Measurements from ENCODE around the gene CLTCL1. TPM values are rescaled to one million over a fixed set of nuclear protein-coding genes. Genes with fewer than 3 reads are reported as not detected.

CLTCL1 gene
- total RNA-seq, 1 donor from 2014 or later, result 13.5 TPM

GRCh38 chr22:19147195-19147780 is 144.2 kb downstream of the CLTCL1 start:
- H3K4me1 Mint-ChIP-seq (ENCODE audit: unreplicated experiment), result peaks cover 5% of the 10 kb centered on the region
- H3K36me3 Mint-ChIP-seq (ENCODE audit: low read depth, unreplicated experiment), result peaks cover 12% of the 10 kb centered on the region
- no peaks in the 10 kb centered on the region for H3K9me3 Mint-ChIP-seq (ENCODE audit: unreplicated experiment)
- peaks cover 28% of the 10 kb centered on the region for H3K27me3 Mint-ChIP-seq (ENCODE audit: unreplicated experiment)
- peak overlapping the region; percentile 52 for H3K4me3 Mint-ChIP-seq (ENCODE audit: unreplicated experiment)
- DNase-seq (ENCODE audit: low spot score), result no peak
- no peak for TF ChIP-seq CTCF (IDR thresholded peaks at IDR 0.05; ENCODE audit: unreplicated experiment)
- H3K27ac Mint-ChIP-seq (ENCODE audit: unreplicated experiment), result no peak overlapping the region

GRCh38 chr22:19146215-19146968 is 145.1 kb downstream of the CLTCL1 start:
- no peaks in the 10 kb centered on the region for H3K9me3 Mint-ChIP-seq (ENCODE audit: unreplicated experiment)
- H3K27ac Mint-ChIP-seq (ENCODE audit: unreplicated experiment), result no peak overlapping the region
- H3K36me3 Mint-ChIP-seq (ENCODE audit: low read depth, unreplicated experiment), result peaks cover 5% of the 10 kb centered on the region
- H3K4me3 Mint-ChIP-seq (ENCODE audit: unreplicated experiment), result peak overlapping the region; percentile 52
- TF ChIP-seq CTCF (IDR thresholded peaks at IDR 0.05; ENCODE audit: unreplicated experiment), result no peak
- DNase-seq (ENCODE audit: low spot score), result no peak
- peaks cover 5% of the 10 kb centered on the region for H3K4me1 Mint-ChIP-seq (ENCODE audit: unreplicated experiment)
- peaks cover 23% of the 10 kb centered on the region for H3K27me3 Mint-ChIP-seq (ENCODE audit: unreplicated experiment)

GRCh38 chr22:19143967-19144400 is 147.5 kb downstream of the CLTCL1 start:
- peaks cover 5% of the 10 kb centered on the region for H3K4me1 Mint-ChIP-seq (ENCODE audit: unreplicated experiment)
- DNase-seq (ENCODE audit: low spot score), result no peak
- peaks cover 7% of the 10 kb centered on the region for H3K36me3 Mint-ChIP-seq (ENCODE audit: low read depth, unreplicated experiment)
- TF ChIP-seq CTCF (IDR thresholded peaks at IDR 0.05; ENCODE audit: unreplicated experiment), result no peak
- H3K4me3 Mint-ChIP-seq (ENCODE audit: unreplicated experiment), result peak overlapping the region; percentile 95
- peak overlapping the region; percentile 79 for H3K27ac Mint-ChIP-seq (ENCODE audit: unreplicated experiment)
- peaks cover 18% of the 10 kb centered on the region for H3K27me3 Mint-ChIP-seq (ENCODE audit: unreplicated experiment)
- H3K9me3 Mint-ChIP-seq (ENCODE audit: unreplicated experiment), result no peaks in the 10 kb centered on the region

- peaks cover 7% of the 10 kb centered on the region for H3K36me3 Mint-ChIP-seq (ENCODE audit: low read depth, unreplicated experiment)
- peak overlapping the region; percentile 95 for H3K4me3 Mint-ChIP-seq (ENCODE audit: unreplicated experiment)
- H3K9me3 Mint-ChIP-seq (ENCODE audit: unreplicated experiment), result no peaks in the 10 kb centered on the region
- DNase-seq (ENCODE audit: low spot score), result no peak
- H3K27me3 Mint-ChIP-seq (ENCODE audit: unreplicated experiment), result peaks cover 18% of the 10 kb centered on the region
- TF ChIP-seq CTCF (IDR thresholded peaks at IDR 0.05; ENCODE audit: unreplicated experiment), result no peak
- H3K27ac Mint-ChIP-seq (ENCODE audit: unreplicated experiment), result no peak overlapping the region
- H3K4me1 Mint-ChIP-seq (ENCODE audit: unreplicated experiment), result peaks cover 5% of the 10 kb centered on the region
These were observed 148.3 kb downstream of the CLTCL1 start for GRCh38 chr22:19143212-19143611.

GRCh38 chr22:19142394-19142793 is 149.1 kb downstream of the CLTCL1 start:
- Mint-ChIP-seq H3K27ac (ENCODE audit: unreplicated experiment) (no peak overlapping the region), H3K4me3 (ENCODE audit: unreplicated experiment) (no peak overlapping the region), H3K4me1 (ENCODE audit: unreplicated experiment) (peaks cover 5% of the 10 kb centered on the region), H3K27me3 (ENCODE audit: unreplicated experiment) (peaks cover 15% of the 10 kb centered on the region), H3K36me3 (ENCODE audit: low read depth, unreplicated experiment) (peaks cover 7% of the 10 kb centered on the region), H3K9me3 (ENCODE audit: unreplicated experiment) (no peaks in the 10 kb centered on the region)
- no peak for TF ChIP-seq CTCF (IDR thresholded peaks at IDR 0.05; ENCODE audit: unreplicated experiment)
- DNase-seq (ENCODE audit: low spot score), result no peak

All from endothelial cell (in vitro differentiated cells).